Neural cell (in vitro differentiated cells): ENCODE results near the gene PLEKHM1.

Experiments used
- EZH2 ChIP-seq: fragments of 200-600, 300-800 bp; shearing (Covaris generic), sonication (generic); IDR thresholded peaks from 2 replicates; pipeline ENCODE4 v1.6.1; 2014; ENCODE audit warnings: antibody characterized with exemption, low read length, borderline replicate concordance, mild to moderate bottlenecking; ENCODE audit not compliant: insufficient read depth, poor library complexity, severe bottlenecking
- POLR2AphosphoS5 ChIP-seq: IDR thresholded peaks from 2 replicates; pipeline ENCODE4 v1.6.1; 2012
- RAD21 ChIP-seq: fragments of 450-650 bp; conservative IDR thresholded peaks from 2 replicates; pipeline ENCODE4 v1.6.1; 2014; ENCODE audit warnings: antibody characterized with exemption, mild to moderate bottlenecking, moderate library complexity
- SMC3 ChIP-seq: fragments of 450-650 bp; conservative IDR thresholded peaks from 2 replicates; pipeline ENCODE4 v1.6.1; 2014; ENCODE audit warnings: antibody characterized with exemption, mild to moderate bottlenecking, moderate library complexity; ENCODE audit not compliant: poor library complexity
- TF ChIP-seq, protein P1 (sequence below): IDR thresholded peaks from 2 replicates; pipeline ENCODE4 v1.6.1; 2012; ENCODE audit warnings: borderline replicate concordance
- TF ChIP-seq, protein P2 (sequence below): fragments of 450-650 bp; IDR thresholded peaks from 2 replicates; pipeline ENCODE4 v1.5.1; 2014; ENCODE audit warnings: antibody characterized with exemption, mild to moderate bottlenecking, moderate library complexity; ENCODE audit not compliant: poor library complexity, severe bottlenecking

DNA sequence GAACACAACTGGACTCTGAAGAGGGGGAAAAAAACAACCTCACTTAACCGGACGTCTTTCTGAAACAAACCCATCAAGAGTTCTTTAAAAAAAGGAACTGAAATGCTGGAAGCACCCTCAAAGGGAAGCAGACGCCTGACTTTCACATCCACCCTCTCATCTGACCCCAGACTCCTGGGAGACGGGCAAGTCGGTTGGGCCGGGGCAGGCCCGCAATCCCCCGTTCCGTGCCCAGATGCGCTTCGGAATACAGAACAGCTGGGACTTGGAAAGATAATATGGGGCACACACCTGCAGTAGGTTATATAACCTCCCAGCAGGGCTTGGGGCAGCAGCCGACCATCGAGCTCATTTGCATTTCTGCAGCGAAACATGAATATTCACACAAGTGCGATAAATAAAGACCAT lies 61.6 kb downstream of the PLEKHM1 start:
- TF ChIP-seq, protein P1, sequence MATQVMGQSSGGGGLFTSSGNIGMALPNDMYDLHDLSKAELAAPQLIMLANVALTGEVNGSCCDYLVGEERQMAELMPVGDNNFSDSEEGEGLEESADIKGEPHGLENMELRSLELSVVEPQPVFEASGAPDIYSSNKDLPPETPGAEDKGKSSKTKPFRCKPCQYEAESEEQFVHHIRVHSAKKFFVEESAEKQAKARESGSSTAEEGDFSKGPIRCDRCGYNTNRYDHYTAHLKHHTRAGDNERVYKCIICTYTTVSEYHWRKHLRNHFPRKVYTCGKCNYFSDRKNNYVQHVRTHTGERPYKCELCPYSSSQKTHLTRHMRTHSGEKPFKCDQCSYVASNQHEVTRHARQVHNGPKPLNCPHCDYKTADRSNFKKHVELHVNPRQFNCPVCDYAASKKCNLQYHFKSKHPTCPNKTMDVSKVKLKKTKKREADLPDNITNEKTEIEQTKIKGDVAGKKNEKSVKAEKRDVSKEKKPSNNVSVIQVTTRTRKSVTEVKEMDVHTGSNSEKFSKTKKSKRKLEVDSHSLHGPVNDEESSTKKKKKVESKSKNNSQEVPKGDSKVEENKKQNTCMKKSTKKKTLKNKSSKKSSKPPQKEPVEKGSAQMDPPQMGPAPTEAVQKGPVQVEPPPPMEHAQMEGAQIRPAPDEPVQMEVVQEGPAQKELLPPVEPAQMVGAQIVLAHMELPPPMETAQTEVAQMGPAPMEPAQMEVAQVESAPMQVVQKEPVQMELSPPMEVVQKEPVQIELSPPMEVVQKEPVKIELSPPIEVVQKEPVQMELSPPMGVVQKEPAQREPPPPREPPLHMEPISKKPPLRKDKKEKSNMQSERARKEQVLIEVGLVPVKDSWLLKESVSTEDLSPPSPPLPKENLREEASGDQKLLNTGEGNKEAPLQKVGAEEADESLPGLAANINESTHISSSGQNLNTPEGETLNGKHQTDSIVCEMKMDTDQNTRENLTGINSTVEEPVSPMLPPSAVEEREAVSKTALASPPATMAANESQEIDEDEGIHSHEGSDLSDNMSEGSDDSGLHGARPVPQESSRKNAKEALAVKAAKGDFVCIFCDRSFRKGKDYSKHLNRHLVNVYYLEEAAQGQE = no peak
- TF ChIP-seq POLR2AphosphoS5 (no peak), RAD21 (no peak), EZH2 (no peak), SMC3 (no peak)
- TF ChIP-seq, protein P2, sequence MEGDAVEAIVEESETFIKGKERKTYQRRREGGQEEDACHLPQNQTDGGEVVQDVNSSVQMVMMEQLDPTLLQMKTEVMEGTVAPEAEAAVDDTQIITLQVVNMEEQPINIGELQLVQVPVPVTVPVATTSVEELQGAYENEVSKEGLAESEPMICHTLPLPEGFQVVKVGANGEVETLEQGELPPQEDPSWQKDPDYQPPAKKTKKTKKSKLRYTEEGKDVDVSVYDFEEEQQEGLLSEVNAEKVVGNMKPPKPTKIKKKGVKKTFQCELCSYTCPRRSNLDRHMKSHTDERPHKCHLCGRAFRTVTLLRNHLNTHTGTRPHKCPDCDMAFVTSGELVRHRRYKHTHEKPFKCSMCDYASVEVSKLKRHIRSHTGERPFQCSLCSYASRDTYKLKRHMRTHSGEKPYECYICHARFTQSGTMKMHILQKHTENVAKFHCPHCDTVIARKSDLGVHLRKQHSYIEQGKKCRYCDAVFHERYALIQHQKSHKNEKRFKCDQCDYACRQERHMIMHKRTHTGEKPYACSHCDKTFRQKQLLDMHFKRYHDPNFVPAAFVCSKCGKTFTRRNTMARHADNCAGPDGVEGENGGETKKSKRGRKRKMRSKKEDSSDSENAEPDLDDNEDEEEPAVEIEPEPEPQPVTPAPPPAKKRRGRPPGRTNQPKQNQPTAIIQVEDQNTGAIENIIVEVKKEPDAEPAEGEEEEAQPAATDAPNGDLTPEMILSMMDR = no peak
